CD4-positive, CD25-positive, alpha-beta regulatory T cell (primary cell): ENCODE data around the gene FABP3. TPM values are rescaled to one million over a fixed set of nuclear protein-coding genes. Genes with fewer than 3 reads are reported as not detected.
A peak's percentile ranks its signal among the peaks of the same experiment; 100 is the strongest.

Source experiments
- ATAC-seq, 2 donors: fragments of 150-1000 bp; cut with Tn5 transposase; one replicate each; pipeline ENCODE4 v1.10.0; 2021; ENCODE audit warnings: low read depth in 2 of 2, moderate number of reproducible peaks in 2 of 2, moderate library complexity in 1 of 2
- DNase-seq, 3 donors: peaks; one replicate each; pipeline versions ENCODE4 v3.0.0 to v3.0.0-alpha.2; 2012 to 2022; ENCODE audit warnings: mixed read lengths in 1 of 3
- H3K27ac ChIP-seq: one replicate; pipeline ENCODE4 v1.7.0; 2013; ENCODE audit warnings: mild to moderate bottlenecking, low read length; ENCODE audit not compliant: insufficient read depth, poor library complexity, severe bottlenecking
- H3K27me3 ChIP-seq: one replicate; pipeline ENCODE4 v1.7.0; 2013; ENCODE audit warnings: low read length; ENCODE audit not compliant: control insufficient read depth, insufficient read depth
- H3K36me3 ChIP-seq: one replicate; pipeline ENCODE4 v1.7.0; 2013; ENCODE audit warnings: mild to moderate bottlenecking, low read length, moderate library complexity; ENCODE audit not compliant: control insufficient read depth, insufficient read depth
- H3K4me1 ChIP-seq: 2 replicates; pipeline ENCODE4 v1.7.0; 2013; ENCODE audit warnings: mild to moderate bottlenecking, low read length; ENCODE audit not compliant: insufficient read depth, control insufficient read depth, poor library complexity, severe bottlenecking
- H3K4me3 ChIP-seq: one replicate; pipeline ENCODE4 v1.7.0; 2013; ENCODE audit warnings: low read depth, mild to moderate bottlenecking, low read length, moderate library complexity
- H3K9me3 ChIP-seq, 2 experiments: 1 replicate in 1 of 2; 2 replicates in 1 of 2; pipeline ENCODE4 v1.7.0; 2013; ENCODE audit warnings: low read length in 2 of 2, mild to moderate bottlenecking in 1 of 2, moderate library complexity in 1 of 2; ENCODE audit not compliant: control insufficient read depth in 2 of 2
- H3K27ac Mint-ChIP-seq, 3 donors: one replicate each; pipeline ENCODE4 v1.8.0; 2020 to 2022; ENCODE audit warnings: mild to moderate bottlenecking in 3 of 3, mixed read lengths in 3 of 3, moderate library complexity in 2 of 3
- H3K27me3 Mint-ChIP-seq: one replicate; pipeline ENCODE4 v1.8.0; 2022; ENCODE audit warnings: mild to moderate bottlenecking, mixed read lengths
- H3K36me3 Mint-ChIP-seq: one replicate; pipeline ENCODE4 v1.8.0; 2020; ENCODE audit warnings: mixed read lengths
- H3K4me1 Mint-ChIP-seq, 4 donors: one replicate each; pipeline ENCODE4 v1.8.0; 2020 to 2022; ENCODE audit warnings: mixed read lengths in 4 of 4, mild to moderate bottlenecking in 1 of 4
- H3K4me3 Mint-ChIP-seq, 4 donors: one replicate each; pipeline ENCODE4 v1.8.0; 2020 to 2022; ENCODE audit warnings: mild to moderate bottlenecking in 4 of 4, mixed read lengths in 4 of 4, moderate library complexity in 3 of 4
- H3K9me3 Mint-ChIP-seq, 7 donors: one replicate each; pipeline ENCODE4 v1.8.0; 2020 to 2022; ENCODE audit warnings: mixed read lengths in 7 of 7, mild to moderate bottlenecking in 3 of 7, moderate library complexity in 2 of 7
- polyA plus RNA-seq, 4 donors: library from polyadenylated mRNA; unstranded; fragments of 300-500 nt; fragmentation: Illumina TruSeq; gene quantifications; one replicate each; pipeline ENCODE4 v1.2.3, GENCODE V29; 2021
- total RNA-seq: library from RNA; stranded (reverse); gene quantifications from one replicate; pipeline ENCODE4 v1.2.3, GENCODE V29; 2022

FABP3 gene
- total and polyA plus RNA-seq, 5 donors from 2014 or later: not detected

DNA sequence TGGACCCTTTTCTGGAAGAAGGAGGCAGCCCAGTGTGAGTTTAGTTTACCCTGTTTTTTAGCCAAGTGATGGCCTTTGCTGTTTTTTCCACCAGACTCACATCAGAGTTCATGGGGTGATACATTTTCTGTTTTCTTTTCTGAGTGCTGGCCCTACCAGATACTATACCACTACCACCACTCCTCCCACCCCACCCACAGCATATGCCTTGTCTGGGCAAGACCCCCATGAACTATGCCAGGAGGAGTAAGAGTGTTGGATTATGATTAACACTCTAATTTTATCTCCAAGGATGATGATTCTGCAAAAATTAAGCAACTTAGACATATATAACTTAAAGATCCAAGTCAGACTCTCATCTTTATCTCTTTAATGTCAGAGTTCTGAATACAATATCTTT, 26.1 kb downstream of the FABP3 start:
- Mint-ChIP-seq H3K27ac (no peak overlapping the region), H3K9me3 (no peaks in the 10 kb centered on the region), H3K27me3 (no peaks in the 10 kb centered on the region), H3K4me3 (no peak overlapping the region), H3K36me3 (peaks cover 56% of the 10 kb centered on the region), H3K4me1 (peaks cover 0 to 6% (median 0%) of the 10 kb centered on the region in 4 donors)
- no peaks in the 10 kb centered on the region for H3K4me1 ChIP-seq
- H3K4me3 ChIP-seq: no peak overlapping the region
- ATAC-seq: no peak
- no peaks in the 10 kb centered on the region for H3K27me3 ChIP-seq
- H3K9me3 ChIP-seq: no peaks in the 10 kb centered on the region
- DNase-seq: no peak
- H3K36me3 ChIP-seq: peaks cover 43% of the 10 kb centered on the region
- H3K27ac ChIP-seq: no peak overlapping the region

DNA sequence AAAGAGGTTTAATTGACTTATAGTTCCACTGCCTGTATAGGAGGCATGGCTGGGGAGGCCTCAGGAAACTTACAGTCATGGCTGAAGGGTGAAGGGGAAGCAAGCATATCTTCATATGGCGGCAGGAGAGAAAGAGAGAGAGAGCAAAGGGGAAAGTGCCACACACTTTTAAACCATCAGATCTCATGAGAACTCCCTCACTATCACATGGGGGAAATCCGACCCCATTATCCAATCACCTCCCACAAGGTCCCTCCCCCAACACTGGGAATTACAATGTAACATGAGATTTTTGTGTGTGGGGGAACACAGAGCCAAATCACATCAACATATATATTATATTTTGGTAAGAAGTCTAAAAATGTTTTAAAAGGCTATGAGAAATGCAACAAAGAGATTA, 27.2 kb downstream of the FABP3 start:
- Histone ChIP-seq H3K4me3 (no peak overlapping the region), H3K9me3 (no peaks in the 10 kb centered on the region), H3K27ac (no peak overlapping the region), H3K36me3 (peaks cover 32% of the 10 kb centered on the region), H3K27me3 (no peaks in the 10 kb centered on the region), H3K4me1 (no peaks in the 10 kb centered on the region)
- Mint-ChIP-seq H3K9me3 (no peaks in the 10 kb centered on the region), H3K27me3 (no peaks in the 10 kb centered on the region), H3K27ac (peak overlapping the region in 1 of 3 donors; percentile 77), H3K4me1 (peaks cover 0 to 6% (median 0%) of the 10 kb centered on the region in 4 donors), H3K4me3 (no peak overlapping the region), H3K36me3 (peaks cover 48% of the 10 kb centered on the region)
- DNase-seq: no peak
- ATAC-seq: no peak

DNA sequence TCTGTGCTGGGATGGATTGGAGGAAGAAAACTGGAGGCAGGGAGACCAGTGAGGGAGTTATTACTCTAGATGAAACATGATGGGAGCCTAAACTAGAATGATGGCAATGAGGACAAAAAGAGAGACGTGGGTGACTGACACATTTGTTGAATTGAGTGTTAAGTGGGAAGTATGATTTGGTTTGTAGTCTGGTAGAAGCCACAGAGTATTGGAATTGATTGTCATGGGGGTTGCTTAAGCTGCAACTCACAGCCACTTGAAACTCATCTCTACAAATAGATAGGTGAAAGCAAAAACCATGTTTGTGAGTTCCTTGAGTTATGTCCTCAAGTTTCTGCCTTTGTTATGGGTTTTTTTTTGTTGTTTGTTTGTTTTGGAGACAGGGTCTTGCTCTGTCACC, 28.4 kb downstream of the FABP3 start:
- Mint-ChIP-seq H3K27ac (no peak overlapping the region), H3K9me3 (no peaks in the 10 kb centered on the region), H3K27me3 (no peaks in the 10 kb centered on the region), H3K4me1 (peaks cover 0 to 6% (median 0%) of the 10 kb centered on the region in 4 donors), H3K4me3 (no peak overlapping the region), H3K36me3 (peaks cover 53% of the 10 kb centered on the region)
- Histone ChIP-seq H3K9me3 (no peaks in the 10 kb centered on the region), H3K27ac (no peak overlapping the region), H3K4me1 (no peaks in the 10 kb centered on the region), H3K27me3 (no peaks in the 10 kb centered on the region), H3K4me3 (no peak overlapping the region), H3K36me3 (peaks cover 25% of the 10 kb centered on the region)
- no peak for DNase-seq
- no peak for ATAC-seq

DNA sequence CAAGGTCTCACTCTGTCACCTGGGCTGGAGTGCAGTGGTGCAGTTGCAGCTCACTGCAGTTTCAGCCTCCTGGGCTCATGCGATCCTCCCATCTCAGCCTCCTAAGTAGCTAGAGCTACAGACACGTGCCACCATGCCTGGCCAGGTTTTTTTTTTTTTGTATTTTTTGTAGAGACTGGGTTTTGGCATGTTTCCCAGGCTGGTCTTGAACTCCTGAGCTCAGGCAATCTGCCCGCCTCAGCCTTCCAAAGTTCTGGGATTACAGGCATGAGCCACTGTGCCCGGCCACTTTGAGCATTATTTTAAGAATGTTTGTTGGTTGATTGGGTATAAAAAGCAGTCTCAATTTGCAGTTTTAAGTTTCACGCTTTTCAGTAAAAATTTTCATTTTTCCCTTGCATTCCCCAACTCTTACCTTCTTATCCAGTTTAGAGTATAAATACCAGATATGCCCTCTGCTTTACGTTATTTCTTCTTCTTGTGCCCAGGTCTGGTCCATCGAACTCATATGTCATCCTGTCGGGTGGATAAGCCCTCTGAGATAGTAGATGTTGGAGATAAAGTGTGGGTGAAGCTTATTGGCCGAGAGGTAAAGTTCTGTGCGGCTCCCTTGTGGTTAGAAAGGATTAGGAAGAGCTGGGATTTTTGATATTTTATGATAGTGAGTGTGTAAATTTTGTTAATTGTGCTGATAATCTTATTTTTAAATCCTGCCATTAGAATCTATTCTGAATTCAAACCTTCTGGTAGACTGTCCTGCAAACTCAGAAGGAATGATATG, 36.0 kb downstream of the FABP3 start:
- no peaks in the 10 kb centered on the region for H3K27me3 Mint-ChIP-seq
- H3K4me1 ChIP-seq: no peaks in the 10 kb centered on the region
- H3K4me3 Mint-ChIP-seq: no peak overlapping the region
- H3K9me3 Mint-ChIP-seq: no peaks in the 10 kb centered on the region
- H3K27ac ChIP-seq: no peak overlapping the region
- H3K4me3 ChIP-seq: no peak overlapping the region
- no peak overlapping the region for H3K27ac Mint-ChIP-seq
- peaks cover 4% of the 10 kb centered on the region for H3K36me3 ChIP-seq
- H3K9me3 ChIP-seq: no peaks in the 10 kb centered on the region
- H3K4me1 Mint-ChIP-seq: peaks cover 0 to 5% (median under 1%) of the 10 kb centered on the region in 4 donors
- DNase-seq (no peak), ATAC-seq (no peak)
- H3K36me3 Mint-ChIP-seq: peaks cover 28% of the 10 kb centered on the region
- no peaks in the 10 kb centered on the region for H3K27me3 ChIP-seq

DNA sequence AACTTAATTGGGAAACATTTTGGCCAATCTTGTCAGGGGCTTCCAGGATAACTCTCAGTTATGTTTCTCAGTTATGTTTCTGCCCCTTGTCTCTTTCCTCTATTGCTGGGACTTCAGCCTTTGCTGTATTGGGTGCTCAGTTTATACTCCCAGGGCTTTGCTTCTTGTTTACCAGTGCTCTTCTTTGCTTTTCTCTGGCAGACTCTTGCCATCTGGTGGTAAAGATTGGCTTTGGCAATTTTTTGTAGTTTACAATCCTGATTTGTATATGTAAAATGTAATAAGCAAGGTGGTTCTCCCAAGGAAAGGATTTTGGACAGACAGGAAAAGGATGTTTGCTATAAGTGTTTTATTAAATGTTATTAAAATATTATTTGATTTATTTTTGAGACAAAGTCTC, 37.9 kb downstream of the FABP3 start:
- Histone ChIP-seq H3K4me3 (no peak overlapping the region), H3K36me3 (peaks cover 4% of the 10 kb centered on the region), H3K27me3 (no peaks in the 10 kb centered on the region), H3K4me1 (no peaks in the 10 kb centered on the region), H3K9me3 (no peaks in the 10 kb centered on the region), H3K27ac (no peak overlapping the region)
- no peak overlapping the region for H3K27ac Mint-ChIP-seq
- H3K4me3 Mint-ChIP-seq: no peak overlapping the region
- peaks cover 31% of the 10 kb centered on the region for H3K36me3 Mint-ChIP-seq
- H3K4me1 Mint-ChIP-seq: peaks cover 0 to 5% (median 1%) of the 10 kb centered on the region in 4 donors
- ATAC-seq: no peak
- DNase-seq: peak in 2 of 3 donors; percentile 17 to 49
- no peaks in the 10 kb centered on the region for H3K9me3 Mint-ChIP-seq
- no peaks in the 10 kb centered on the region for H3K27me3 Mint-ChIP-seq

DNA sequence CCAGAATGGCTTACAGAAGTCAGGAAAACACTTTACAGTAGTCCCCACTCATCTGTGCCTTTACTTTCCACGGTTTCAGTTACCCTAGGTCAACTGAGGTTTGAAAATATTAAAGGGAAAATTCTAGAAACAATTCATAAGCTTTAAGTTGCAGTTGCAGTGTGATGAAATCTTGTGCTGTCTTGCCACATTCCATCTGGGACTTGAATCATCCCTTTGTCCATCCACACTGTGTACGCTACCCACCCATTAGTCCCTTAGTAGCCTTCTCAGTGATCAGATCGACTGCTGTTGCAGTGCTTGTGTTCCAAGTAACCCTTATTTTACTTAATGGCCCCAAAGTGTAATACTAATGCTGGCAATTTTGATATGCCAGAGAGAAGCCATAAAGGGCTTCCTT, 45.5 kb downstream of the FABP3 start:
- Mint-ChIP-seq H3K27ac (no peak overlapping the region), H3K4me3 (no peak overlapping the region), H3K4me1 (peaks cover 0 to 4% (median 0%) of the 10 kb centered on the region in 4 donors), H3K9me3 (no peaks in the 10 kb centered on the region), H3K36me3 (peaks cover 22% of the 10 kb centered on the region), H3K27me3 (no peaks in the 10 kb centered on the region)
- DNase-seq (no peak), ATAC-seq (no peak)
- Histone ChIP-seq H3K36me3 (peaks cover 7% of the 10 kb centered on the region), H3K4me1 (no peaks in the 10 kb centered on the region), H3K4me3 (no peak overlapping the region), H3K27me3 (no peaks in the 10 kb centered on the region), H3K9me3 (no peaks in the 10 kb centered on the region), H3K27ac (no peak overlapping the region)

DNA sequence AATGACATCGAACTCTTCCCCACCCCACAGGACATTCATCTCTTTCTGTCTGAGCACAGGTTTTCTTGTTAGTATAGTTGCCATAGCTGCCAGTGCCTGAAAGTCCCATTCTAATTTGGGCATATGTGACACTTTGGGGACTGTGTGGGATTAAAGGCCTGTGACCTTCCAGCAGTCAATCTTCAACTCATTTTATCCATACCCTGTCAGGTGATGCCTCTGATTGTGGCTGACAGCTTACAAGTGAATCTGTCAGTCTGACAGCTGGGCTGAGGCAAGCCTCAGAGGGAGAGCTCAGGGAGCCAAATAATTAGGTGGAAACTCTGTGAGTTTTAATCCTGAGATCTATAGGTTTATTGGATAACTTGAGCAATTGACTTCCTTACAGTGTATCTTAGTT, 46.4 kb downstream of the FABP3 start:
- Histone ChIP-seq H3K4me1 (no peaks in the 10 kb centered on the region), H3K4me3 (no peak overlapping the region), H3K36me3 (peaks cover 7% of the 10 kb centered on the region), H3K27me3 (no peaks in the 10 kb centered on the region), H3K27ac (no peak overlapping the region), H3K9me3 (no peaks in the 10 kb centered on the region)
- ATAC-seq: no peak
- no peak for DNase-seq
- H3K9me3 Mint-ChIP-seq: no peaks in the 10 kb centered on the region
- no peaks in the 10 kb centered on the region for H3K27me3 Mint-ChIP-seq
- H3K4me1 Mint-ChIP-seq: peaks cover 0 to 4% (median 0%) of the 10 kb centered on the region in 4 donors
- no peak overlapping the region for H3K4me3 Mint-ChIP-seq
- H3K36me3 Mint-ChIP-seq: peaks cover 25% of the 10 kb centered on the region
- H3K27ac Mint-ChIP-seq: no peak overlapping the region

DNA sequence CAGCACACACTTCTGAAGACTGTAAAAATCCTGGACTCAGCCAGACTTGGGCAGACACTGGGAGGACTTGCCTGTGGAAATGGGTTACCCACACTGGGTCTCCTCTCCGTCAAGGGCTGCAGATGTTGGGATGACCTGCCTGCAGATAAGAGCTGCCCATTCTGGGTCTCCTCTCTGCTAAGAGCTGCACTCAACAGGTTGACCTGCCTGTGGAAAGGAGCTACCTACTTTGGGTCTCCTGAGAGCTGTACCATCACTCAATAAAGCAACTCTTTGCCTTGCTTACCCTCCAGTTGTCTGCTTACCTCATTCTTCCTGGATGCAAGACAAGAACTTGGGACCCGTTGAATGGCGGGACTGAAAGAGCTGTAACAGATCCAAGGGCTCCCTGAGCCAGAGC, 47.9 kb downstream of the FABP3 start:
- no peak overlapping the region for H3K27ac ChIP-seq
- no peaks in the 10 kb centered on the region for H3K27me3 ChIP-seq
- H3K4me3 Mint-ChIP-seq: no peak overlapping the region
- peaks cover 34% of the 10 kb centered on the region for H3K36me3 Mint-ChIP-seq
- H3K4me1 Mint-ChIP-seq: peaks cover 0 to 3% (median 0%) of the 10 kb centered on the region in 4 donors
- no peaks in the 10 kb centered on the region for H3K9me3 ChIP-seq
- H3K27me3 Mint-ChIP-seq: no peaks in the 10 kb centered on the region
- H3K36me3 ChIP-seq: peaks cover 16% of the 10 kb centered on the region
- no peaks in the 10 kb centered on the region for H3K9me3 Mint-ChIP-seq
- no peak overlapping the region for H3K27ac Mint-ChIP-seq
- ATAC-seq: no peak
- H3K4me1 ChIP-seq: no peaks in the 10 kb centered on the region
- no peak for DNase-seq
- no peak overlapping the region for H3K4me3 ChIP-seq
